Kidney glomerular epithelial cell (primary cell): ENCODE measurements around the gene HDAC4.

Source experiments
- DNase-seq: peaks from one replicate; lab custom pipeline; 2025; lab: John Stamatoyannopoulos, UW

The HDAC4 gene

DNA sequence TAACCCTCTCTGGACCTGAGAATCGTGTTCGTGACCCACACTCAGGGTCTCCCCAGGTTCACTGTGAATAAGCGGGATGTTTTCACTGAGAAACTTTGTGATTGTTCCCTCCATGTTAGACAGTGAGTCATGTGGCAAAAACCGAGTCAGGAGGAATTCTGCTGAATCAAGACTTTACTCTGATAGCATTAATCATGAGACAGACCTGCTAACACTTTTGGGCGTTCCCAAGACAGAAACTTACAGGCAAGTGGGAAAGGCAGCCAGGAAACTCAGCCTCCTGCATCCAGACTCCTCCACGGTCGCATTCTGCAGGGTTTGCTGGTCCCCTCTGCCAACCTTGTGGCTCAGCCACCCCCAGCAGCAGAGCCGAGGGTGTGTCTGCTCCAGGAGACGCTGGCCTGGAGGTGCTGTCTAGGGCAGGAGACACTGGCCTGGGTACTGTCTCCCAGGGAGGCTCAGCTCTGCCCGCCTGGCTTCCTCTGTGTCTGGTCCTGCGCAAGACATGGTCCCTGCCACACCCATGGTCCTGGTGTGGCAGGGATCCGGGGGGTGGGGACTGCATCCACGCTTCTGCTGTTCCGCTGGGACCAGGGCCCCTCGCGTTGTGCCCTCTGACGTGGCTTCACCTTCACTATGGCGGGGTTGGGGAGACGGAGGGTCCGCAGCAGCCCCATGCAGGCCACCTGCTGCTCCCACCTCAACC, 375.6 kb downstream of the HDAC4 start:
- DNase-seq, result peak; percentile 69

DNA sequence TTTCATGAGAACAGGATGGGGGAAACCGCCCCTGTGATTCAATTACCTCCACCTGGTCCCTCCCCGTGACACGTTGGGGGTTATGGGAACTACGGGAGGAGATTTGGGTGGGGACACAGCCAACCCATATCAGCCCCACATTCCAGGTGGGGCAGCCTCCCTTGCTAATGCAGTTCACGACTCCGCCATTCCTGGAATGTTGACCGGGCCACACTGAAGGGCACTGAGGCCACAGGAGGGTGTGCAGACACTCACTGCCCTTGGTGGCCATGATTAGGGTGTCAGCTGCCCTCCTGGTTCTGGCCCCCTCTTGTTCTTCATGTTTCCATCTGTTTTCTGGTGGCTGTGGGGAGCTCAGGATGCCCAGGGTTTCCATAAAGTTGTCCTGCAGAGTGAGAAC, 376.6 kb downstream of the HDAC4 start:
- no peak for DNase-seq

DNA sequence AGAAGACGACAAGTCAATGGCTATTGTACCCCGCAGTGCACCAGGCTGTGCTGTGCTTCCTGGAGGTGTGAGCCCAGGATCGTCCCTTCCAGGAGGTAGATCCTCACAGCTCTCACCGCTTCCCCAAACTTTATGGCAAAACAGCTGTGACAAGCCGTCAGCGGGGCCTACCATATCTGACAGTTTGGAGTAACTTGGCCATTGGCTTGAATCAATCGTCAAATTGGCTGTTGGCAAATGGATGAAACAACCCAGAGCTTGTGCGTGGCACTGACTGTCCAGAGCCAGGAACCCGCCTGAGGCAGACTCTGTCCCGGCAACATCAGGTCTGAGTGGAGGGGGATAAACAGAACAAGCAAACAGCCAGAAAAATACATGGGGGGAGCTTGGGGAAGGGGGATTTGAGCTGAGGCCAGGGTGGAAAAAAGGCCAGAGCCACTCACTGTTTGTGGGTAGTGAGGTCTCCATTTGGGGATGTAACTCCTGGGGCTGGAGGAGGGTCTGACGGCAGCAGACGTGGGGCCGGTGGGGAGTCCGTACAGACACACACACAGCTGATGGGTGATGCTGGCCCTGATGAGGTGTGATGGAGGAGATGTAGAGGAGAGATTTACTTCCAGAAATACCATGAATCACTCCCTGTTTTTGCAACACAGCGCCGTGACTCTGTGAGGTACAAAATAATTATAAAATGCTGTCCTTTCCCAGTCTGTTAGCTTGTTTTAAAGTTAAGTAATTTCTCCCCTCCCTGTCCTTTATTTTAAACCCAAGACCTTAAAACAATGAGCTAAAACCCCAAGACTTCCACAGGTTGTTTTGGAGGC, 378.2 kb downstream of the HDAC4 start:
- DNase-seq, result no peak

DNA sequence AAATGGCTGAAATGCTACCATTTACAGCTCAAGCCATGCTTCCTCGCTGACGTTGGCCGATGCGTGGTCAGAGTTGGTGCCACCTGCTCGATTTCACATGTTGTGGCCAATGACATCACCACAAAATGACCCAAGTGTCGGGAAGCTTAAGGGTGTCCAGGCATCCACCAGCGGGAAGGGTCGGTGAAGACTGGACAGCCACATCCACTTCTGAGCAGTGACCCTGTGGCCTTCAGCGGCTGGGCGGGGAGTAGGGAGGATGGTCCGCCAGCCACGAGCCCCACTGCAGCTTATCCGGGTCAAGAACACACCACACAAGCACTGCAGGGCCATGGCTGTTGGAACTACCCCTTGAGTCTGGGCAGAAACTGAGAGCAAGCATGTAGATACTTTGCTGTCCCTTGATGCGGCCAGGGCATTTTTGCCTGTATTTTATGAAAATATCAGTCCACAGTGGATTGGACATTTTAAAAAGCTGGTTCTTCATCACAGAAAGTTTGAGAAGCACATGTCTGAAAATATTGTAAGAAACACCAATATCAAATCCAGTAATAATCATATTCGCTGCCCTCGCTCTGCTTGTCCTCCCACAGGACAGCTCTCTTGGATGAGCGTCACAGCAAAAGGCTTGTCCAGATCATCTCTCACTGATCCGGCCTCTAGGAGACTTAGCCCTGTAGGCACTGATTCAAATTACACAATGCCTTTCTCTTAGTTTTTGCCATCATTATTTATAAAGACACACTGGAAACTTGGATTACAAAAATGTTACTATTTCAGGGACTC, 379.0 kb downstream of the HDAC4 start:
- no peak for DNase-seq

DNA sequence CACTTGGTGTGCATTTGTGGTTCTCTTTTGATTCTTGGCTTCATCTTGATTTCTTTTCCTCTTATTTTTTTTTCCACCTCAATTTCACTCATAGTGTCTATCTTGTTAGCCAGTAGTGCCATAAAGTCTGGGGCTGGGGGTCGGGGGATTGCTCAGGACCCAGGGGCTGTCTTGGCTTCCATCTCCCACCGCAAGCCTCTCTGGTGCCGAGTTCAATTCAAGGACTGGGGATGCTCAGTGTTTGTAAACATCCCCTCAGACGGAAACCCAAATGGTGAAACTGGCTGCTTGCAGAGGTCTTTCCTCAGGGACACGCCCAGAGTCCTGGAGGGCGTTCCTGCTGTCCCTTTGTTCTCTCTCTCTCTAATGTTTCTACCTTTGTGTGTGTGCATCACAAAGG, 379.6 kb downstream of the HDAC4 start:
- no peak for DNase-seq

DNA sequence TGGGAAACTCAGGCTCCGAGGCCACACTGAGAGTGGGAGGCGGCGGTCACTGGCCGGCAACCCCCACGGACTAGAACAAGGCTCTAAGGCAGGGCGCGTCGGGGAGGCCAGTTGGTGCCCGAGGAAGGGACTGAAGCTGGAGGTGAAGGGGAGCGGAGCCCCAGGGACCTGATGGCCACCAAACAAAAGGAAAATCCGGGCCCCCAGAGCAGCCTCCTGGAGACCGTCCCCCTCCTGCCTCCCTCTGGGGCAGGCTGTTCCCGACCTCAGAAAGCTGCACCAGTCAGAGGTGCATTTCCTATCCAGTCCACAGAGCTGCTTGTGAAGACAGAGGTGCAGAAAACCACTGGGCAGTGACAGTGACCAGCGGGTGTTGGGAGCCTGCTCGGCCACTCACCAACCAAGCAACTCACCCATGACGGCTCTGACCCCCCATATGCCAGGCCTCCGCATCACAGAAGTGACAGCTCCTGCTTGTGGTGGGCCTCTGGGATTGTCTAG, 380.2 kb downstream of the HDAC4 start:
- no peak for DNase-seq

DNA sequence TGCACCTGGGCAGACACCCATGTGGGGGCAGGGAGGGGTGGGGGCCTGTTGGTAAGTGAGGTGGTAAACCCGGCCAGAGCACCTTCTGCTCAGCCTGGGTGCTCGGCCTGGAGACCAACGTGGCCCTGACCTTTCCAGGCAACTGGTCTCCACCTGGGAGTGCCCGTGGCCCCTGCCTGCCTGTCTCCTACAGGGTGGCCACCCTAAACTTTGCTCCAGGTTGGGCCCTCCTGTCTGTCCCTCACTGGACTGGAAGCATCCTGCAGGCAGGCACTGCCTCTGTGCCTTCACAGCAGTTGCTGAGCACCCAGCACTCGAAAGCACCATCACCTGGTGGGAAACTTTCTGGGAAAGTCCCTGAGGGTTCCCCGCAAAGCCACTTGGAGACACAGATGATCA, 381.6 kb downstream of the HDAC4 start:
- DNase-seq, result no peak

DNA sequence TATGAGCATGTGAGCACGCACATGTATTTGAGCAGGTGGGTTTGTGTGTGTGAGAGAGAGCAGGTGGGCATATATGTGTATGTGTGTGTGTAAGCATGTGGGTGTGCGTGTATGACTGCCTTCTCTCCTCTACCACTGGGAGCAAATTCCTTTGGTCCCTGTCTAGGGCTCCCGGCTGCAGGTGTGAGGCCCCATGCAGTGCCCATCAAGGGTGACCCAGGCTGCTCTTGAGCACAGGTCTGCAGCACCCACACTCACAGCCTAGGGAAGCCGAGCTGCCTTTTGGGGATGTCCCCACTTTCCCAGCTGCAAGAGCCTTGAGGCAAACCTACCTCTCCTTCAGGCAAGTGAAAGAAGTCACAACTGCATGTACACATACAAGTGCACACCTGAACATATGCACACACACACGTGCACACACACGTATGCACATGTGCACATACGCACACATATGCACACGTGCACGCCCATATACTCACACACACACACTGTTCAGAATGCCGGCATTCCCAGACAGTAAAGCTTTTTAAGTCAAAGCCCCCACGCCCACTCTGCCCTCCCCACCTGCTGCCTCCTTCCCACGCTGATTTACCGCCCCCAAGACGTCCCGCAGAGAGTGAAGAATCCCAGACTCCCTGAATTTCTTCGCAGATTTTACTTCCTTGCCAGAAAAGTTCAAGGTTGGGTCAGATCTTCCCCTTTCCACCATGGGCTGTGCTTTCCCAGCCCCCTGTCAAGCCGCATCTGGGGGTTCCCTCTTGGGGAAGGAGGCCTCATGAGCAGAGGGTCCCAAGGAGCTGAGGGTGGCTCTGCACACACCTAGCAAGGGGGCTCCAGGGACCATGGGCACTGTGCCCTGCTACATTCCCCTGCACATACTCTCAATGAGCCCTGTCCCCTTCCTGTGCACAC, 382.3 kb downstream of the HDAC4 start:
- DNase-seq, result no peak

DNA sequence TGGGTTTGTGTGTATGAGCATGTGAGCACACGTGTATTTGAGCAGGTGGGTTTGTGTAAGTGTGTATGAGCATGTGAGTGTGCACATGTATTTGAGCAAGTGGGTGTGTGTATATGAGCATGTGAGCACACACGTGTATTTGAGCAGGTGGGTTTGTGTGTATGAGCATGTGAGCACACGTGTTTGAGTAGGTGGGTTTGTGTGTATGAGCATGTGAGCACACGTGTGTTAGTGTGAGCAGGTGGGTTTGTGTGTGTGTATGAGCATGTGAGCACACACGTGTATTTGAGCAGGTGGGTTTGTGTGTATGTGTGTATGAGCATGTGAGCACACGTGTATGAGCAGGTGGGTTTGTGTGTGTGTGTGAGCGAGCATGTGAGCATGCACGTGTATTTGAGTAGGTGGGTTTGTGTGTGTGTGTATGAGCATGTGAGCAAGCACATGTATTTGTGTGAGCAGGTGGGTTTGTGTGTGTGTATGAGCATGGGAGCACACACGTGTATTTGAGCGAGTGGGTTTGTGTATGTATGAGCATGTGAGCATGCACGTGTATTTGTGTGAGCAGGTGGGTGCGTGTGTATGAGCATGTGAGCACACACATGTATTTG, 383.2 kb downstream of the HDAC4 start:
- DNase-seq, result no peak

DNA sequence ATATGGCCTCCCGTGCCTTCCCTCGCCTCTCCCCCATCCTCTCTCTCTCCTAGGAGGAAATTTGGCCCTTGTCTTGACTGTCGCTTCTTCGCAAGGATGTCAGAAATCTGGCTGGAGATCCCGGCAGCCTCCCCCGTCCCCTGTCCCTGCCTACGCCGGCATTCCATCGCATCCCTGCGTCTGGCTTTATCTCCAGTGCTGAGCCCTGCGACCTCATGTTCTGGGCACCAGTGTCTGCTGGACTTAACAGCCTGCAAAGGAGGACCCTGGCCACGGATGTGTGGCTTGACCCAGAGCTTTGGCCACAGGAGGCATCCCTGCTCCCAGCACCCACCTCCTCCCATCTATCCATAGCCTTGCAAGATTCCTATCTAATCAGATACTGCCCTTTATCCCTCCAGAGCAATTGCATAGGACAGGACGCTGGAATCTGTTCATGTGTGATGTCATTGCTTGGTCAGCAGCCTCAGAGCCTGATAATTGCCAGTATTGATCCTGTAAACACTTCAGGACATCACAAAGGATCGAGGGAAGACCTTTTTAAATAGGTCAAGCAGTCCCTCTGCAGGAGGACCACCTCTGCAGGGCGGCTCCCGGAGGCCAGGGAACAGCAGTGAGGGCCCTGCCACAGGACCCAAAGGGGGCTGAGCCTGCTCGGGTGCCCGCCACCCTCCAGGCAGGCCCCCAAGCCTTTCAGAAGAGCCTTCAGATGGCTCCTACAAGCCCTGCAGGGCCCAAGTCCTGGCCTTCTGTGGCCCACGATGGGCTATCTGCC, 384.7 kb downstream of the HDAC4 start:
- no peak for DNase-seq

DNA sequence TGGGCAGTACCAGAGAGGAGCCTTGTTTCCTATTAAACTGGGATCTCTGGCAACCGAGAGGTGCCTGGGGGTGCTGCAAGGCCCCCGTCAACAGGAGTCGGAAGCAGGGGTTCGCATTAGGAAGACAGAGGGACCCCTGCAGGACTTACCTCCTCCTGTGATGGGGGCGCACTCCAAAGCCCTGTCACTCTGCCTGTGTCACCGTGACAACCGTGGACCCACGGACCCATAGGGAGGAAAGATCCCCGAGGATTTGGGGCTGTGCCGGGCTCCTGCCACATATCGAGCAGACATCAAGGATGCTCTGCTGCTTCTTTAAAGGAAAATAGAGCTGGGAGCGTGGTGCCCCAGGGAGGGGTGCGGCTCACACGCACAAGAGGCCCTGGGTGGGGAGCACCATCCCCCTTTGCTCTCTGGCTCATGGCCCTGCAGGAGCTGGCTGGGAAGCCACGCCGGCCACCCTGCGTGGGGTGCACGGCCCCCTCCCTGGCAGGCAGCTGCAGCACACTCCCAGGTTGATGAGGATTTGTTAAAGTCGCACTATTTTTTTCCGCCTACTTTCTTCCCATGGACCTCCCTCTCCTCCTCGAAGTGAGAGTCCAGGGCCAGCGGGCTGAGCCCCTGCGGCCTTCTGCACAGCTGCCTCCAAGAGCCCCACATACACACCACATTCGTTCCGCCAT, 385.5 kb downstream of the HDAC4 start:
- DNase-seq, result no peak

DNA sequence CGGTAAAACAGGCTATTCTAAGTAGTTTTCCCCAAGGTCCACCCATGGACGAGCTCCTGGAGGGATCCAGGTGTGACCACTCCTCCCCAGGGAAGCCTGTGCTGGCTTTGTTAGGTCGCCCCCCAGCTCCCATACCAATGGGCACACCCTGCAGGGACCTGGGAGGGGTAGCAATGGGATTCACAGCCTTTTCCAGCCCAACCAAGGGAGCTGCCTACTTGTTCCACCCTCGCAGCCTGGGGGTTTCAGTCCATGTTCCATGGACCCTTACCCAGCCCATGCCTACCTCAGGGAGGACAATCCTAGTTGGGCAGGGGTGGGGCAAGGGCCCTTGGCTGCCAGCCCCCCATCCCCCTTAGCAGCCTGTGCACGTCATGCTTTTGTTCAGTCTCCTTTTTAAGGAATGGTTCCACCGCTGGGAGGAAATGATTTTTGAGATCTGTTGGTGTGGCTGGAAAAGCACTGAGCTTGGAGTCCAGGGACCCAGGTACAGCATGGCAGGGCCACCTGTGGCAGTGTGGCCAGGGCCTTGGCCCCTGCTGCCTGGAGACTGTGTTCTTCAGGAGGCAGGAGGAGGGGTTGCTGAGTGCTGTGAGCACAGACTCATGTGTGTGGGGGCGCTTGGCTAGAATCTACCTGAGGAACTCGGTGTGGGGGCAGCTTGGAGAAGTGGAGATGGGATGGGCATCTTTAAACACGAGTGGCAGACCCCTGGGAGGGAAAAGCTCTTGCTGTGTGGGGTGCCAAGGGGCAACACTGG, 386.2 kb downstream of the HDAC4 start:
- DNase-seq, result no peak

DNA sequence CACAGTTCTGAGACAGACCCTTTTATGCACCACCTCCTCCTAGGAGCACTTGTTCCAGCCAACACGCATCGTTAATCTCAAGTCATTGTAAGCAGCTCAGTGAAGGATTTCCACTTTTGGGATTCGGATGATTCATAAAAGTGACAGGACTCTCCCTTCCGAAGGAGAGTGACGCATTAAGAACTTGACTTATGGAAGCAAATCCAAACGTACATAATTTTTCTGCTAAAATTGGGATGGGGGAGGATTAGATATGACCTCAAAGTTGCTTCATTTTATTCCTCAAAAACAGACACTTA, 387.2 kb downstream of the HDAC4 start:
- peak; percentile 31 for DNase-seq

DNA sequence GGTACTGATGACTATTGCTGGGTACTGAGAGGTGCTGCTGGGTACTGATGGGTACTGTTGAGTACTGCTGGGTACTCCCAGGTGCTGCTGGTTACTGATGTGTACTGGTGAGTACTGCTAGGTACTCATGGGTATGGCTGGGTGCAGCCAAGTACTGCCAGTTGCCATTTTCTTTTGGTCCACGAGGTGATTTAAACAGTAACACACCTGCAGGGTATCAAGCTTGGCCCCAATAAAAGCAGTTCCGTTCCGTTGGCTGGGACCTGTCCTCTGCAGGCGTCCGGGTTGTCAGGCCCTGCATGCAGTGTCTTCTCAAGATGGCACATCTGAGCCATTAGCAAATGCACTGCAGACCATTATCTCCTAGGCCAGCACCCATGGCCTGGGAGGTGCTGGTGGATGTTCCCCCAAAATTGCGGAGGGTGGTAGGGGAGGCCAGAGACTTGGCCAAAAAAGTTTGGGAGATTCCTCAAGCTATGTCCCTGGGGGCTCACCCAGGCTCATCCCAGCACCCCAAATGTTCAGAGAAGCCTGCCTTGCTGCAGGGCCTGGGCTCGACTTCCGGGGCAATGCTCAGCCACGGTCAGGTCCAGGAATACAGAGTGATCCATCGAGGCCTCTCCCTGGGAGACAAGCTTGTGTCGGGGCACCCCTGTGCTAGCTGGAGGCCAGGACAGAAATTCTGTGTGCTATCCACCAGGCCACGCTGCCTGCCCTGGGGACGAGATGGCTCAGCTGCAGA, 387.7 kb downstream of the HDAC4 start:
- no peak for DNase-seq

DNA sequence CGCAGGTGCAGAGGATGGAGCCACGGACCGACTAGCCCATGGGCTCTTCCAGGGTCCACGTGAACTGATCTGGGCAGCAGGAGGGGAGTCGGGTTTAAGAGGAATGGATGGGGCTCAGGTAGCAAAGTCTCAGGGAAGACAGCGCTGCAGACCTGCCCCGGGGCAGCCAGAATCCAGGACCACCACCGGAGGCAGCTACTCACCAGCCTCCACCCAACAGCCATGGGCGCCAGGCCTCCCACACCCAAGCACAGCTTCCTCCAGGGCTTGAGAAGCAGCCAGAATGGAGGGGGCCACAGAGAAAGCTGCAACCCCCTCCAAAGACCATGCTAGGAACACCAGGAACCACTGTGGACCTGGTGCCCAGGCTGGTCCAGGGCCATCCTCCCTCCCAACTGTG, 388.6 kb downstream of the HDAC4 start:
- no peak for DNase-seq

DNA sequence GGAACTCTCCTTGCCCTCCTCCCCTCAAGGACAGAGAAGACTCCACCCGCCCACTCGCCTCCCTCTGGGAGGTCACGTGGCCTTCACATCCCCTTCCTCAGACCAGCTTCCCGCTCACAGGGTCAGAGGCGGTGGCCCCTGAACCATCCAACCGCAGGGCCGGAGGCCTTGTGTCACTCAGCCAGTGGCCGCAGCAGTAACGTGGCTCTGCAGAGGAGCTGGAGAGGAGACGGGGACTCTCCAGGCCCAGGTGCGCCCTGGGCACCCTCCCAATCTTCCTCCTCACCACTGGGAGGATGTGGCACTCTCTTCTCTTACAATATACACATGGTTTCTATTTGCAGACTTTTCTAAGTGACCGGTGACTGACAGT, 391.2 kb downstream of the HDAC4 start:
- DNase-seq, result no peak

DNA sequence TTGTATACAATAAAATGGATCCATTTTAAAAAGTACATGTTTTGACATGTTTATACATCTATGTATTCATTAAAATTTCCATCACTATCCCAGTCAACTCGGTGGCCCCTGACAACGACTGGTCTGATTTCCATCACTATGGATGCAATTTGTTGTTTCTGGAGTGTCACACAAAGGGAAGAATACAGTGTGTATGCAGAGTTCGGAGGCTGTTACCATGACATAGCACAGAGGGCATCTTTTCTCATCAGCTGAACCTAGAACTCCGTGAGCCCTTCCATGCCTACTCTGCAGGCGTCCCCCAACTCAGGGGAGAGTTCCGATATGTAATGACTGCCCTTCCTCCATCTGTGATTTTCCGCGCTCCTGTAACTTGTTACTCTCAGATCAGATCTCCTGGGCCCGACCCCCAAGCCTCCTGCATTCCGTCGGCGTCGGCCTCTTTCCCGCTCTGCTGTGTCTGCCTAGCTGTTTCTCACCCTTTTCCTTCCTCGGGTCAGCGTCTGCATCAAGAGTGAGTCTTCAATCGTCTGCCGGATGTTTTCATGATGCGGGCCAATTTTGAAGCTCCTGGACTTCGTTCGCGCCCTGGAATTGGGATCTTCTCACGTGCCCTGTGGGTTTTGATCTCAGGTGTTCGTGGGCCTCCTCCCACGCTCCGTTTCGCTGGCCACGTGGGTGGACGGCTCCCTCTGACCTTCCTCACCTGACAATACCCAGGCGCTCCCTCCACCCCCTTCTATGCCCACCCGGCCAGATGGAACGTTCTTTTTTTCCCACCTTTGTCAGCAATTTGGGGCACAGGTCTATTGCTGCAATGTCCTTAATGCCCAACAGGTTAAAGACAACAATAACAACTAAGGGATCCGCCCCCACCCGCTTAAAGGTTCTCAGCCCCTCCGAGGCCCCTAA, 391.9 kb downstream of the HDAC4 start:
- no peak for DNase-seq
